ENCODE data around the gene ZNF750. TPM values are rescaled to one million over a fixed set of nuclear protein-coding genes. Genes with fewer than 3 reads are reported as not detected.

ZNF750 gene
- total RNA-seq, 1 donor from 2014 or later: not detected

DNA sequence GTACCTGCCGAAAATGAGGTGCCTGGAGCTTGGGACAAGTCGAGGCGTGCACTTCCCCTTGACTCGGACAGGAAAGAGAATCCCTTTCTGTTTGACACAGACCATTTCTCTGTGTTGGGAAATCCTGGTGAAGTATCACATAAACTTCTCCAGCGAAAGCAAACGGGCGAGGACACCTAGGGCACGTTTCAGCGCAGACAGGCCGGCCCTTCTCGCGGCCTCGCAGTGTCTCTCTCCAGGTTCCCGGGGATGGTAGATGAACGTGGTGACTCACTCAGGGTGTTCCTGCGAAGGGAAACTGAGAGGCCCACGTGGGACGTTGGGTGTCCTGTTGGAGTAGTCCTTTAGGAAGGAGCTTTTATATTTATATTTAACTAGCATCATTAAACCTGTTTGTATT, 36.3 kb upstream of the ZNF750 start:
- Histone ChIP-seq H4K20me1 (ENCODE audit: low read depth) (peaks cover 31% of the 10 kb centered on the region), H3K4me1 (peaks cover 16% of the 10 kb centered on the region), H3K4me2 (no peak overlapping the region), H3K79me2 (ENCODE audit: low read depth) (peaks cover 11% of the 10 kb centered on the region), H3F3A (ENCODE audit: low read depth) (peaks cover 13% of the 10 kb centered on the region), H3K27me3 (no peaks in the 10 kb centered on the region), H3K4me3 (no peak overlapping the region), H3K27ac (no peak overlapping the region), H3K9ac (no peak overlapping the region), H2AFZ (replicated peaks) (no peak overlapping the region), H3K36me3 (no peaks in the 10 kb centered on the region), H3K9me3 (ENCODE audit: low read depth) (no peaks in the 10 kb centered on the region)
- peaks cover 28% of the 10 kb centered on the region for H3K4me1 Mint-ChIP-seq
- H3K27me3 Mint-ChIP-seq (ENCODE audit: insufficient read depth, low read depth): peaks cover 6% of the 10 kb centered on the region
- DNase-seq (ENCODE audit: low spot score): no peak
- H3K27ac Mint-ChIP-seq: no peak overlapping the region
- H3K4me3 Mint-ChIP-seq: no peak overlapping the region
- TF ChIP-seq EZH2 (IDR thresholded peaks at IDR 0.05) (no peak), EZH2phosphoT487 (IDR thresholded peaks at IDR 0.05) (no peak)
- TF ChIP-seq, protein P1, sequence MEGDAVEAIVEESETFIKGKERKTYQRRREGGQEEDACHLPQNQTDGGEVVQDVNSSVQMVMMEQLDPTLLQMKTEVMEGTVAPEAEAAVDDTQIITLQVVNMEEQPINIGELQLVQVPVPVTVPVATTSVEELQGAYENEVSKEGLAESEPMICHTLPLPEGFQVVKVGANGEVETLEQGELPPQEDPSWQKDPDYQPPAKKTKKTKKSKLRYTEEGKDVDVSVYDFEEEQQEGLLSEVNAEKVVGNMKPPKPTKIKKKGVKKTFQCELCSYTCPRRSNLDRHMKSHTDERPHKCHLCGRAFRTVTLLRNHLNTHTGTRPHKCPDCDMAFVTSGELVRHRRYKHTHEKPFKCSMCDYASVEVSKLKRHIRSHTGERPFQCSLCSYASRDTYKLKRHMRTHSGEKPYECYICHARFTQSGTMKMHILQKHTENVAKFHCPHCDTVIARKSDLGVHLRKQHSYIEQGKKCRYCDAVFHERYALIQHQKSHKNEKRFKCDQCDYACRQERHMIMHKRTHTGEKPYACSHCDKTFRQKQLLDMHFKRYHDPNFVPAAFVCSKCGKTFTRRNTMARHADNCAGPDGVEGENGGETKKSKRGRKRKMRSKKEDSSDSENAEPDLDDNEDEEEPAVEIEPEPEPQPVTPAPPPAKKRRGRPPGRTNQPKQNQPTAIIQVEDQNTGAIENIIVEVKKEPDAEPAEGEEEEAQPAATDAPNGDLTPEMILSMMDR (IDR thresholded peaks at IDR 0.05): no peak
- no peaks in the 10 kb centered on the region for H3K9me3 Mint-ChIP-seq
- H3K36me3 Mint-ChIP-seq: peaks cover 17% of the 10 kb centered on the region

DNA sequence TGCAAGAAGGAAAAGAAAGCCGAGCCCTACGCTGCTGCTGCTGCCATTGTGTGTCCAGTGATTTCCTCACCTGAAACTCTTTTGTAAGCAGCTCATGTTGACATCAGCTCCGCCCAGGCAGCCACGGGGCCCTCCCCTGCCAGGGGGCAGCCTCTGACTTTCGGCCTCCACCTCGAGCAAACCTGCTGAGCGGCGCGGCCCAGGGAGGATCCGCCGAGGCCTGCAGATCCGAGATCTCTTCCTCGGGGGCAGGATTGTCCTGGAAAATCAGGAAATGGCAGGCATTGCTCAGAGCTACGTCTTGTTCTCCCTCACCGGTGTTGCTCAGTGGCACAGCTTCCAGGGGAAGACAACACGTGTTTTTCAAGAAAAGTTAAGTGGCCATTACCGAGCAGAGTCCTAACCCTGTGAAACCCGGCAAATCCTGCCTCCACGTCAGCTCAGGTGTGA, 35.6 kb upstream of the ZNF750 start:
- H3F3A ChIP-seq (ENCODE audit: low read depth): peaks cover 13% of the 10 kb centered on the region
- Mint-ChIP-seq H3K4me1 (peaks cover 26% of the 10 kb centered on the region), H3K36me3 (peaks cover 21% of the 10 kb centered on the region), H3K27me3 (ENCODE audit: insufficient read depth, low read depth) (peaks cover 4% of the 10 kb centered on the region), H3K4me3 (no peak overlapping the region), H3K27ac (no peak overlapping the region), H3K9me3 (no peaks in the 10 kb centered on the region)
- DNase-seq (ENCODE audit: low spot score): peak; percentile 67
- H3K4me2 ChIP-seq: peak overlapping the region; percentile 36
- H3K27ac ChIP-seq: peak overlapping the region; percentile 15
- no peaks in the 10 kb centered on the region for H3K36me3 ChIP-seq
- no peaks in the 10 kb centered on the region for H3K27me3 ChIP-seq
- peaks cover 24% of the 10 kb centered on the region for H4K20me1 ChIP-seq (ENCODE audit: low read depth)
- no peak for TF ChIP-seq EZH2phosphoT487 (IDR thresholded peaks at IDR 0.05)
- TF ChIP-seq, protein P1 (IDR thresholded peaks at IDR 0.05): no peak
- peaks cover 7% of the 10 kb centered on the region for H3K79me2 ChIP-seq (ENCODE audit: low read depth)
- no peaks in the 10 kb centered on the region for H3K9me3 ChIP-seq (ENCODE audit: low read depth)
- no peak overlapping the region for H2AFZ ChIP-seq (replicated peaks)
- H3K4me3 ChIP-seq: no peak overlapping the region
- H3K9ac ChIP-seq: no peak overlapping the region
- peaks cover 16% of the 10 kb centered on the region for H3K4me1 ChIP-seq

DNA sequence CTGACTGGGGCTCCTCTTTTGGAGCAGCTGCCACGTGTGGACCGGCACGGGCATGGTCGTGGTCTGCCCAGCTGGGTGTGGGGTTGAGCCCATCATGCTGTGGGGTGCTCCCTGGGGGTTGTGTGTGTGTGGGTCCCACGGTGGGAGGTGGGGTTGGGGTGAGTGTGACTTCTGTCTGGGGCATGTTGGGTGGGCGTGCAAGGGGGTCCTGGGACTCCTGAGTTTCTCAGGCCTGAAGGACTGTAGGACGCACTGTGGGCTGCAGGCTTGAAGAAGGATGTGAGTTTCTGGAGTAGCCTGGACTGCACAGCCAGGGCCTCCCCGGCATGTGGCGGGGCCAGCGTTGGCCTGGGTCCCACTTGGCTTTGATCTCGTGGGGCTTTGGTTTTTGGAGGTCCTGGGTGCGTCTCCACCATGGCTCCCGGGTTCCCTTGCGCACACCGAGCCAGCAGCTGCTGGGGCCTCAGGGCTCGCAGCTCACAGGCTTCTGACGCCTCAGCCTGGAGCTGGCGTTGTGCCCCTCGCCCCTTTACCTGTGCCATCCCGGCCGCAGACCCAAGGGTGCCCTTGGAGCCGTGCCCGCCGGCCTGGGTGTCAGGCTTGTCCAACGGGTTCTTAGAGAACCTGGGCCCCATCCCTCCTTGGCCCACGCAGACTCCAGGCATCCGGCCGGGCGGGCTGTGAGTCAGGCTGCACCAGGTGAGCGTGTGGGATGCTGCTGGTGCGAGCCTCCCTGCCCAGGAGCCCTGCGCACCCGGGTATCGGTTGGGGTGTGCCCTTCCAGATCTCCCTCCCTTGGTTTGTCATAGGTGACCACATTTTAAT, 34.4 kb upstream of the ZNF750 start:
- H3K4me3 Mint-ChIP-seq: no peak overlapping the region
- peak overlapping the region; percentile 46 for H3K27ac Mint-ChIP-seq
- Histone ChIP-seq H3K4me2 (no peak overlapping the region), H3K4me1 (peaks cover 16% of the 10 kb centered on the region), H4K20me1 (ENCODE audit: low read depth) (peaks cover 23% of the 10 kb centered on the region), H3K9me3 (ENCODE audit: low read depth) (no peaks in the 10 kb centered on the region), H3K9ac (no peak overlapping the region), H2AFZ (replicated peaks) (no peak overlapping the region), H3F3A (ENCODE audit: low read depth) (peaks cover 13% of the 10 kb centered on the region), H3K27me3 (no peaks in the 10 kb centered on the region), H3K36me3 (no peaks in the 10 kb centered on the region), H3K4me3 (no peak overlapping the region), H3K27ac (no peak overlapping the region), H3K79me2 (ENCODE audit: low read depth) (peaks cover 3% of the 10 kb centered on the region)
- peaks cover 24% of the 10 kb centered on the region for H3K4me1 Mint-ChIP-seq
- peaks cover 20% of the 10 kb centered on the region for H3K36me3 Mint-ChIP-seq
- H3K27me3 Mint-ChIP-seq (ENCODE audit: insufficient read depth, low read depth): peaks cover 2% of the 10 kb centered on the region
- no peaks in the 10 kb centered on the region for H3K9me3 Mint-ChIP-seq
- DNase-seq (ENCODE audit: low spot score): no peak
- TF ChIP-seq EZH2phosphoT487 (IDR thresholded peaks at IDR 0.05) (no peak), EZH2 (IDR thresholded peaks at IDR 0.05) (no peak)
- TF ChIP-seq, protein P1 (IDR thresholded peaks at IDR 0.05): no peak

Data from neural progenitor cell (in vitro differentiated cells).